ENCODE results near the gene MFSD12. TPM values are rescaled to one million over a fixed set of nuclear protein-coding genes. Genes with fewer than 3 reads are reported as not detected.

MFSD12 gene
- total RNA-seq, 1 donor from 2014 or later, result 25.7 TPM

DNA sequence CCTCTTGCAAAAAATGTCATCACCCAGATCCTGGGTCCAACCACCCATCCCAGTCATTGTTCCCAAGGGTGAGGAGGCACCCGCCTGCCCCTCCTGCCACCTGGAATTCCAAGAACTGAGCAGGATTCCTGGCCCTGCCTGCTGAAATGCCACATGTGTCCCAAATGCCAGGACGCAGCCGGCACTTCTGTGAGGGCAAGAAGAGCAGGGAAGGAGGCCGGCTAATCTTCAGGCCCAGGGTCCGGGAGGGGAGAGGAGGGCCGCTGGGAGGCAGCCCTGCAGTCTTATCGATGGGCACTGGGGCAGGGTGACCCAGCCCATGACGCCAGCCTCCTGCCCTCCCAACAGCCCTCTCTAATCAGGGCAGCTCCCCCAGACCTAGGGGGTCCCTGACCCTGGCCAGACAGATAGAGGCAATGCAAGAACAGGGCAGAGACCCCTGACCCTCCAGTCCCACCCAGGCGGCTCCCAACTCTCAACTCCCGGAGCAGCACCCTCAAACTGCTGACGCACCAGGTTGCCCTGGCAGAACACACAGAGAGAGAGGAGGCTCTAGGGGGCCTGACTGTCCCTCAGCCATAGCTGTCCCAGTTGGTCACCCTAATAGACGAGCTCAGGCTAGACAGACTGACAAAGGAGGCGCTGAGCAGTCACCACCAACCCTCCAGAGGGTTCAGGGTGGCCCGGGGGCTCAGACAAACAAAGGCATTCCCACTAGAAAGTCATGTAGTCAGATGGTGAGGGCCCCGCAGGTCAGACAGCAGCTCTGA, 1.5 kb downstream of the MFSD12 start:
- no peak for ATAC-seq

DNA sequence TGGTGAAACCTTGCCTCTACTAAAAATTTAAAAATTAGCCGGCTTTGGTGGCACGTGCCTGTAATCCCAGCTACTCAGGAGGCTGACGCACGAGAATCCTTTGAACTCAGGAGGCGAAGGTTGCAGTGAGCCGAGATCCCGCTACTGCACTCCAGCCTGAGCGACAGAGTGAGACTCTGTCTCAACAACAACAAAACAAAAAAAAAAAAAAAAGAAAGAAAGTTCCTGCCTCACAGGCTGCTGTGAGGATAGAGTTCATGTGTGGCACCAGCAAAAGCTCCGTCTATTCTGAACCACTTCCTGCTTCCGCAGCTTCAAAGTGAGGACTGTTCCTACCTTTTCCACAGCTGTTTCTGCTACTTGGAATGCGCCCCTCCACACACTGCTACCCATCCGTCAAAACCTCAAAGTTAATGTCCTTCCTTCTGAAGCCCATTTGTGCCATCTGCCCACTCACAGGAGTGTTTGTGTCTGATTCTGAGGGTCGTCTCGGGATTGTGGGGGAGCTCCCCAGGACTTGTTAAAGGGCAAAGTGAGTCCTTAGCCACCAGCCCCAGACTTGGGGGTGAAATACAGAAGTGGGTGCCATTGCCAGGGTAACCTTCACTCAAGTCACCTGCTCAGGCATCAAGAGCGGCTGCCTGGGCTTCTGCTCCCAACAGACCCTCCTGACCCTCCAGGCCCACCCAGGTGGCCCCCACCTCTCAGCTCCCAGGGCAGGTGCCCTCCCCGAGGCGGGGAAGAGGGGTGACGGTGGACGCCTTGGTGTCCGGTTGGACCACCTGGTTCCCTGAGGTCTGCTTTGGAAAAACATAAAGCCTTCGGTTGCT, 2.9 kb downstream of the MFSD12 start:
- no peak for ATAC-seq

DNA sequence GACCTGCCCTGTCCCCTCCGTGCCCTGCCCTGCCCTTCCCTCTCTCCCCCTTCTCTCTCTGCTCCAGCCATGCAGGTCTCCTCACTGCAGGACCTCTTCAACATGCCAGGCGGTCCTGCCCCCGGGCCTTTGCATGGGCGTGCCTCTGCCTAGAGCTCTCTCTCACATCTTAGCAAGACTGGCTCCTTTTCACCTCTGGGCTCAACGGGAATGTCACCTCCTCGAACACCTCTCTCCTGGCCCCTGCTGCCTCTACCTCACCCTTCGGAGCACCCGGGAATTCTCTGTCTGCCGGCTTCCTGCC, 5.6 kb downstream of the MFSD12 start:
- no peak for ATAC-seq

DNA sequence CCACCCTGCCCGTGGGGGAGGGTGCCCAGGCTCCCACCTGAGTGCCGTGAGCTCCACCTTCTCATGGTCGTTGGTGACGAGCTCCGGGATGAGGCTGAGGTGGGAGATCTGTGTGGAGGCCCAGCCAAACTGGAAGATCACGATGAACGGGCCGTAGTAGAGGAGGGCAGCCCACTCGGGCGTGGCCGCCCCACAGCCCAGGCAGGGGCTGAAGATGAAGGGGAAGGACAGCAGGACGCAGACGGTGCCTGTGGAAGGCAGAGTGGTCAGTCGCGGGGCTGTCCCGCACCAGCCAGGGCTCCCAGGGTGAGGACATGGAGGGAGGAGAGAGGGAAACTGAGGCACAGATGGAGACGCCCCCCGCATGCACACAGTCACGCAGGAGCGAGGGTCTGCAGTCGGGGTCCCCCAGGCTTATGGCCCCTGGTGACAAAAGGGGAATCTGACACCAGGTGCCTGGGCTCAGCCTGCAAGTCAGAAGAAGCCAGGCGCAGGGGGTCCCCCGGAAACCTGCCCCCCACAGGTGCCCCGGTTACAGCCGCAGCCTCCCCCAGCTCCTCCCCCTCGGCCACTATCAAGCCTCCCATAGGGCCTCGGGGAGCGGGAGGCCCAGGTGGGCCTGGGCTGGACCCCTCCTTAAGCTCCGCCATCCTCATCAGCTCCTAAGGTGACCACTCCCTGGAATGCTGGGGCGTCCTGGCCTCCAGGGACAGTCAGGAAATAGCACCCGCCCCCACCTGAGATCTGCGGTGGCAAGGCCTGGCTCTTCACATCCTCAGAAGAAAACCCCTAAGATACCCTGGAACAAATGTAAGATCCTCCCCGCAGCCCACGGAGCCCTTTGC, 6.2 kb downstream of the MFSD12 start:
- no peak for ATAC-seq

DNA sequence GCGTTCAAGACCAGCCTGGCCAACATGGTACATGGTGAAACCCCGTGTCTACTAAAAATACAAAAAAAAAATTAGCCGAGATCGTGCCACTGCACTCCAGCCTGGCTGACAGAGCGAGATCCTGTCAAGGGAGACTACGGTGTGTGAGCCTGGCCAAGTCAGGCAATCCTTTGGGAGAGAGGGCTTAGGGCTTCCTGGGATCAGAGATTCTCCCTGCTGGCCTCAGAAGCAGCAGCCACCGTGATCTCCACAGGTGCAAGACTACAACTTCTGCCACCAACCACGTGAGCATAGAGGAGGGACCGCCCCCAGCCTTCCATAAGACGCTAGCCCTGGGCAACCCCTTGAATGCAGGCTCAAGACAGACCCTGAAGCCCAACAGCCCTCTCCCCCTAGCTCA, 7.6 kb downstream of the MFSD12 start:
- ATAC-seq, result no peak

DNA sequence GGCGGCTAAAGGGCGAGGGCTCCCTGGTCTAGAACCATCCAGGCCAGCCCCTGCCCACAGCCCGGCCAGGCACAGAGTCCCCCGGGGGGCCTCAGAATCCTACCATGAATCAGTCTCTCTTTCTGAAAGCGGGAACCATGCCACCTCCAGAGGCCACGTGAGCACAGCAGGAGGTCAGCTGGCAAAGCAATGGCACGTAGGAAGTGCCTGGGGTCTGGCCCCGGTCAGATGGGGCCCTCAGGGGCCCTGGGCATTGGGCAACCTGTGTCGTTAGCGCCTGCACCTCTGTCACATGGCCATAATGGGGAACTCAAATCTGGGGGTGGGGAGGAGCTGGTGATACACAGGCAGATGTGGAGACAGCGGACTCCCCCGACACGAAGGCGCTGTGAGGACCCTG, 8.8 kb downstream of the MFSD12 start:
- no peak for ATAC-seq

DNA sequence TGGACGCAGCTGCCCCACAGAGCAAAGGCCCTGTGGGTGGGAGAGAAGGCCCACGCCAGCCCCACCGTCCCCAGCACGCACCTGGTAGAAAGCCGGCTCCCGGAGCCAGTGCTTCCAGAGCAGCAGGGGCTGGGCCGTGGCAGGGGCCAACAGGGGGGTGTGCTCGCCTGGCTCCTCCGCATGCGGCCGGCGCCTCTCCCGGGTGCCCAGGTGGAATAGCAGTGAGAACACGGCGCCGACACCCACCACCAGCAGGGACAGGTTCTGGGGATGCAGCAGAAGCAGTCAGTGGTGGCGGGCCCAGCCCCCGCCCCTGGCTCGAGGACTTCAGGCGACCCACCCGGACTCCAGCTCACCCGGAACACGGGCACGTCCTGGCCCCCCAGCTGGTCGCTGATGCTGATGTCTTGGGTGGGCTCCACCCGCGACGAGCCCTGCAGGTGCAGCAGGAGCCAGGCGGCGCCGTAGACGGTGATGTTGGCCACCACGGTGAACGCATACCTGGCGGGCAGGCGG, 9.6 kb downstream of the MFSD12 start:
- no peak for ATAC-seq

DNA sequence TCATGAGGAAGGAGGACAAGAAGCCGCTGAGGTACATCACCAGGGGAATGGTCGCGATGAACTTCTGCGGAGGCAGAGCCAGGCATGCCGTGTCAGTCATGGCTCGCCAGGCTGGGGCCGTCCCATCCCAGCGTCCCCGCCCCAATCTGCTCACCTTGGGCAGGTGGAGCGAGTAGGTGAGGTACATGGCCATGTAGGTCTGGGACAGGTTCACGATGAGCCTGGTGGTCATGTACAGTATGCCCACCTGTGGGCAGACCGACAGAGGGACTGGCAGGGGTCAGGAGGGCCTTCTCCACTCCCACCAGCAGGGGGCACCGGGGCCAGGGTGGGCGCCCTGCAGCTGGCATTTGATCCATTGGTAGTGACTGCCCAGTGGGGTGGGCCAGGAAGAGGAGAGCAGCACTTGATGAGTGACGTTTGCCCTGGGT, 10.1 kb downstream of the MFSD12 start:
- ATAC-seq, result no peak

DNA sequence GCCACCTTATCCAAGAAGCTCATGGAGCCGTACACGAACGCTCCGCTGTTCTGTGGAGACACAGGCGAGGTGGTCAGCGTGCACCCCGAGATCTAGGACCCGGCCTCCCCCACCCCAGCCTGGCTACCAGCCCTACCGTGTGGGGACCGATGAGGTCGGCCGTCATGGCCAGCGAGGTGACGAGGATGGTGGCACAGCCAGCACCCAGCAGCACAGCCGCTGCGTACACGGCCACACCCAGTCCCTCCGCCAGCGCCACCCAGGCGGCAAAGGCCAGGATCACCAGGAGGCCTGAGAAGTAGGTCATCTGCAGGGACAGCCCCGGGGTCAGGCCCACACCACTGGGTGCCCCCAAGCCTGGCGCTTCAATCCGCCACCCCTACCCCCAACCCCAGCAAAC, 11.3 kb downstream of the MFSD12 start:
- no peak for ATAC-seq

DNA sequence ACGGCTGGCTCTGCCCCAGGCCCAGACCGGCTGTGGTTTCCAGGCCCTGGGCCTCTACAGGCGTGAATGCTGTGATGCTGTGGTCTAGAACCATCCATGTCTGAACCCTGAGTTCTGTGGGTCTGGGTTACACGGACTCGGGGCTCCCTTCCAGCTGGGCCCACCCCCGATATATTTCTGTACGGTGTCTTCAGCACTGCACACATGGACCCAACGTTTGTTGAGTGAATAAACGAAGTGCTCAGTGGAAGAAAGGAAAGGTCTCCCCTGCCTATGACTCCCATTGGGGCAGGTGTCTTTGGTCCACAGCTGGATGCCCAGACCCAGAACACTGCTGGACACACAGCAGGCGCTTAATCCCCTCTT, 11.7 kb downstream of the MFSD12 start:
- ATAC-seq, result no peak

DNA sequence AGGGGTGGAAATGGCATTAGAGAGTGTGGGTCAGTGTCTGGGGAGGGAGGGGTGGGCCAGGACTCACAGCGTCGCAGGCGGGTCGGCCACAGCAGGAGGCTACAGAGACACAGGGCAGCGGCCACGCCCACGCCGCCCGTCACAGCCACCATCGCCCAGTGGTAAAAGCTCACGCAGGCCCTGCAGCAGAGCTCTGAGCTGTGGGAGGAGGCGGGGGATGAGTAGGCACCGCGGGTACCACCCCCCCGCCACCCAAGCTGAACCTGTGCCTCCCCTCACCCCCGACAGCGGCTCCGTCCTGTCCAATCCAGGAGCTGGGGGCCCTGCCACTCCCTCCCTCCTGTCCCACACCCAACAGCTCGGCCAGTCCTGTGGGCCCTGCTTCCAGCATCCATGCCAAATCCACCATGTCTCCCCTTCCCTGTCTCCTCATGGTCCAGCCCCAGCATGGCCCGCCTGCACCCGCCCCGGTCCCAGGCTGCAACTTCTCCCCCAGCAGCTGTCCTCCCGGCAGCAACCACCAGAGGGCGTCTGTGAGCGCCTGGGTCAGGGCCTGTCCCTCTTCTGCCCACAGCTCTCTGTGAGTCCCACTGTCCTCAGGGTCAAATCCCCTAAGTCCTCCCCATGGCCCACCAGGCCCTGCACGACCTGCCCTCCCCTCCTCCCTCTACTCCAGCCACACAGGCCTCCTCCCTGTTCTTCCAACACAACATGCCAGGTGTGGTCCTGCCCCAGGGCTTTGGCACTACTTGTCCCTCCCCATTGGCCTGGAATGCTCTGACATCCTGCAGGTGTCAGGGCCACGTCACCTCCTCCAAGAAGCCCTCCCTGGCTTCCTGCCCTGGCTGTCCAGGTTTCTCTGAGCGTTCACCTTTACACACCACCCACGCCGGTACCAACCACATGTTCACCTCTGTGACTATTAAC, 12.4 kb downstream of the MFSD12 start:
- peak; percentile 53 for ATAC-seq

DNA sequence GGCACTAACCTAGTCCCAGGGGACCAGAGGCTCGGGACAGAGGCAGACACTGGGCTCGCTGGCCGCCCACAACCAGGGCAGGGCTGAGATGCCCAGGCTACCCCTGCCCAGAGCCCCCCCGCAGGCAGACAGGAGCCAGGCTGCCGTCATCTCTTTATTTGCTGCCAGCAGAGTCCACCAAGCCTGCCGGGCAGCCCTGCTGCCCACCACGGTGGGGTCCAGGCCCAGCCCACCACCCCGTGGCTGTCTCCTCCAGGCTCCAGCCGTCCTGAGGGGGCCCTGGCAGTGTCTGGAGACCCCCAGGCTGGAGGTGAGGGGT, 13.4 kb downstream of the MFSD12 start:
- ATAC-seq, result no peak

DNA sequence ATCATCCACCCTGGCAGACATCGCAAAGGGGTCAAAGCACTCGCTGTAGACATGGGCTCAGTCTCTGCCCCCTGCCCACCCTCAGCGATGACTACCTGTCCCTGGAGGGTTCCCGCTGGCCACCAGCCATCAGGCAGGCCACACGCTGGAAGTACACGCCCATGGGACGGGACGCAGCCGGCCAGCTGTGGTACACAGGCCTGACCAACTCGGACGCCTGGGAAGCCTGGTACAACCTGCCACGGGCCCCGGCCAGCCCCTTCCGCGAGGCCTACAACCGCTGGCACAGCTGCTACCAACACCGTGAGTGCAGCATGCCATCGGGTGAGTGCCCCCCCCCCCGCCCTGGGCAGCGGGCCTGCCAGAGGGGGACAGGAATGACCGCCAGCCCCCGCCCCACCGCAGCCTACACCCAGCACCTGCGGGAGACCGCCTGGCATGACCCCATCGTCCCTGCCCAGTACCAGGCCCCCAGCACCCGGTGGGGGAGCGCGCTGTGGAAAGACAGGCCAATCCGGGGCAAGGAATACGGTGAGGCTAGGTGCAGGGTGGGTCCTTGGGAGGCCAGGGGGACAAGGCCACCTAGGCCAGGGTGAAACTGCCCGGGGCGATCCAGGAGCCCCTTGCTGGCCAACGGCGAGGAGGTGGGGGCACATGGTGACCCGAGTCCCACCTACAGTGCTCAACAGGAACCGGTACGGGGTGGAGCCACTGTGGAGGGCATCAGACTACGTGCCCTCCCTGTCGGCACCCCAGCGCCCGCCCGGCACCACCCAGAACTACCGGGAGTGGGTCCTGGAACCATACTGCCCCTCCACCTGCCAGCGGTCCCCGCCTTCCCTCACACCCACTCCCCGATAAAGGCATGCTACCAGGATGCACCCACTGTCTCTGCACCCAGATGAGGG, 14.0 kb downstream of the MFSD12 start:
- peak; percentile 4 for ATAC-seq

DNA sequence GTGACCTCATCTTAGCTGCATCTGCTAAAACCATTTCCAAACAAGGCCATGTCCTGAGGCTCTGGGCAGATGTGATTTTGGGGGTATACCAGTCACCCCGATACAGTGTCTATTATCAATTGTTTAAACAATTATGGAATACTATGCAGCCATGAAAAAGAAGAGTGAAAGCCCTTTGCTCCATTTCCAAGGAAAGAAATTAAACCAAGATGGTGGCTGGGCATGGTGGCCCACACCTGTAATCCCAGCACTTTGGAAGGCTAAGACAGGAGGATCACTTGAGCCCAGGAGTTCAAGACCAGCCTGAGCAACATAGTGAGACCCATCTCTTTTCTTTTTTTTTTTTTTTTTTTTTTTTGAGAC, 17.6 kb downstream of the MFSD12 start:
- ATAC-seq, result no peak

DNA sequence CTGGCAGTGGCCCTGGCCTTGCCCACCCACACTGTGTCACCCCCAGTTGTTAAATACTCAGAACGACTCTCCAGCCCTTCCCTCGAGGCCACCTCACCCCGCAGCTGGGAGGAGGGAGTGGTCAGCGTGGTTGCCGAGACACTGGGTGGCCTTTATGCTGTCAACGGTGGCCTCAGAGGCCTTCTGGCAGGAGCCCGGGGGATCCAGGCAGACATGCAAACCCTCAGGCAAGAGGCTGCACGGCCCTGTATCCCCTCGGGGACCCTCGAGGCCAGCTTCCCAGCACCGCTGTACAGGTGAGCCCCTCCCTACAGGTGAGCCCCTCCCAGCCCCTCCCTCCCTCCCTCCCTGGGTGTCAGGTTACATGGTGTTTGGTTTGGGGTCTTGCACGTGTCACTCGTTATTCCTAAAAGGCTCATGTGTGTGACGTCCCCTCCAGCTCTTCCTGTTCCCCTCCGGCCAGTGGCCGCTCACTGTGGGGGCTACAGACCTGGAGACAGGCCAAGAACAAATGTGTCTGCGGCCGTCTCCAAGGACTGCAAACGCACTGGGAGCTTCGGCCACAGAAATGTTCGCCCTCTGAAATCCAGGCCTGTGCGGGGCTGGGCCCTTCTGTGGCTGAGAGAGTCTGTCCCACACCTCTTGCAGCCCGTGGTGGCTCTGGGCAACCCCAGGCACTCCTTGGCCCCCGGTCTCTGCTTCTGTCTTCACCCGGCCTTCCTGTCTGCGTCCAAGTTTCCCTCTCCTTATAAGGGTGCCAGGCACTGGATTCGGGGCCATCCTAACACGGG, 18.2 kb downstream of the MFSD12 start, which contains the start of gene TEKTIP1:
TSS of gene TEKTIP1 (plus strand) at position 210 of the 791 bp plus-strand sequence. CDS start at position 214, 4 bp downstream.
- ATAC-seq, result no peak

DNA sequence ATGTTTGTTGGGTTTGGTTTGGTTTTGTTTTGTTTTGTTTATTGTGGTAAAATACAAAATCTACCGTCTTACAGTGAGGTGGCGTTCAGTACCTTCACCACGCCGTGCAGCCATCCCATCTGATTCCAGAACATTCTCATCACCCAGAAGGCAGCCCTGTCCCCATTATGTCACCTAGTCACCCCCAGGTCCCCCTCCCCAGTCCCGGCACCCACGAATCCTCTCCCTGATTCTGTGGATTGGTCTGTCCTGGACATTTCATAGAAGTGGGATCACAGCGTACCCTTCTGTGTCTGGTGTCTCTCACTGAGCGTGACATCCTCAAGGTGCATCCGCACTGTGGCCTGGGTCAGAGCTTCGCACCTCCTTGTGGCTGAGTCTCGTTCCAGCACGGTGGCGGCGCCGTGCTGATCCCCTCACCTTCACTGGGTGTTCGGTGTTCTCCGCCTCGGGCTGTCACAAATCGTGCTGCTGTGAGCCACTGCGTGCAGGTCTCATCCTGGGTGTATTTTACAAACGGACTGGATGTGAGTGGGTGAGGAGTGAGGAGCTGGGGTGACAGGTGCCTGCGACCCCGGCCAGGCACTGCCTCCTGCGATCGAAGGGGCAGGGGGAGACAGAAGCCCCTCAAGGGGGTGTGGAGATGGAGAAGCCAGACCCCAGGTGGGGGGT, 19.0 kb downstream of the MFSD12 start:
- ATAC-seq, result no peak

DNA sequence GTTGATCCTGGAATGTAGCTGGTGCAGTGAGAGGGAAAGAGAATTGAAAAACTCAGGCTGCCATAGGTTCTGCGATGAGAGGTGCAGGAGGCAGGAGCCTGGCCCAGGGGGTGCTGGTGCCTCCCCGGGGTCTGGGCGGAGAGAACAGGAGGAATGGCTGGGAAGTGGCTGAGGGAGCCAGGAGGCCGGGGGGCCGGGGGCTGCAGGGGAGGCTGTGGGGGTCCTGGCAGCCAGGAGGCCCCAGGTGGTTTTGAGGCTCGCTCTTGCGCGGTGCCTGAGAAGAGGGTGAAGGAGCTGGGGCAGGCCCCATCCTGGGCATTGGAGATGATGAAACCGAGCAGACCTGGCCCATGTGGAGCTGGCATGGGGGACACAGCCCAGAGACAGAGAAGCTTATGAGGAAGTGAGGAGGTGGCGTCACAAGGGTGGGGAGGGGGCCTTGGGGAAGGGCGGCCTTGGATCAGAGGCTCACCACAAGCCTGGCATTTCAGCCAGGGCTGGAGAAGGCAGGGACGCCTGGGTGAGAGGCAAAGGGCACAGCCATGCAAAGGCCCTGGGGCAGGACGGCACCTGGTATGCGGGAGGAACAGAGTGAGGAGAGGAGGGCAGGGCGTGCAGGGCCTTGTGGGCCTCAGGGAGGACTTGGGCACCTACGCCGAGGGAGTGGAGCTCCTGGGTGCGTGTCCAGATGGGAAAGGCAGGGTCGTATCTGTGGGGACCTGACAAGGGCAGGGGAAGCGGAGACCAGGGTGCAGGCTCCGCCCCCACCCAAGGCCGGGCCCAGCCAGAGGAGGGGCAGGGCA, 19.7 kb downstream of the MFSD12 start:
- peak; percentile 11 for ATAC-seq

DNA sequence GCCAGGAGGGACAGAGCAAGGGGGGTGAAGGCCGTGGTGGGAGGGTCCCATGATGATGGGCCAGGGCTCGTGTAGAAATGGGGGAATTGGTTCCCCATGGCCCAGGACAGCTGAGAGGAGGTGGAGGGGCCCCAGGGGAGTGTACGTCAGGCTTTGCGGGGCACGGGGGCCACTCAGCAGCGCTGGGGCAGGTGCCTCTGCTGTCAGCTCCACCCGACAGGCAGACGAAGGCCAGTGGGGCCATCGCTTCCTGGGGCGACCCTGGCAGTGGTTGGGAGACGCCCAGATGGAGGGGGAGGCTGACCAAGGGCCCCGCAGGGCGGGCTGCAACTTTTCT, 20.3 kb downstream of the MFSD12 start:
- ATAC-seq, result no peak
